Measurements from ENCODE around the gene CD5L.

DNA sequence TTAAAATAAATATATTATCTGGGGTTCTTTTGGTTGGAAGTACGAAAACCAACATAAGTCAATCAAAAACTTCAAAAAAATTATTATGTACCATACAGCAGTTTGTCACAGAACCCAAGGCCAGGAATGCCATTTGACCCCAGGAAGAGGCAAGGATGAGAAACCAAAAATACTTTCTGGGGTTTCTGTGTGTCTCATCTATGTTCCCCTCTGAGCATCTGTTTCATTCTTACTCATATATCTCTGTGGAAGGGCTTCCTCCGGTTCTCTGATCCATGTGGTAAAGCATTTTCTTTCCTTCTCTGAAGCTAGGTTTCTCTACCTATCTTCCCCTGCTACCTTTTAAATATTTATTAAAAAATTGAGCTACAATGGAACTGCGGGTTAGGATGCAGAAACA, 11.9 kb downstream of the CD5L start:
- TF ChIP-seq POLR2AphosphoS5 (IDR thresholded peaks at IDR 0.05) (no peak), POLR2A (IDR thresholded peaks at IDR 0.05) (no peak)

Data from spleen (tissue), 3 donors.